Smooth muscle cell (in vitro differentiated cells): Measurements from ENCODE around the gene GAS6. TPM values are rescaled to one million over a fixed set of nuclear protein-coding genes. Genes with fewer than 3 reads are reported as not detected.

Experiments
- DNase-seq: peaks from one replicate; lab custom pipeline; 2025; ENCODE audit not compliant: unreplicated experiment; lab: John Stamatoyannopoulos, UW
- H2AFZ ChIP-seq: fragments of 200-600 bp; sonication (generic); 2 replicates; pipeline ENCODE4 v1.6.0; 2016; ENCODE audit warnings: antibody characterized with exemption, low read depth, mild to moderate bottlenecking
- H3F3A ChIP-seq: fragments of 200-600 bp; sonication (generic); 2 replicates; pipeline ENCODE4 v1.6.0; 2017; ENCODE audit warnings: antibody characterized with exemption, low read depth
- H3K27ac ChIP-seq: fragments of 200-600 bp; sonication (generic); 2 replicates; pipeline ENCODE4 v1.5.1; 2016; ENCODE audit warnings: low read depth, mild to moderate bottlenecking
- H3K27me3 ChIP-seq: fragments of 200-600 bp; sonication (generic); 2 replicates; pipeline ENCODE4 v1.6.1; 2016; ENCODE audit warnings: low read depth, mild to moderate bottlenecking
- H3K36me3 ChIP-seq: fragments of 200-600 bp; sonication (generic); 2 replicates; pipeline ENCODE4 v1.5.1; 2016; ENCODE audit warnings: low read depth
- H3K4me1 ChIP-seq: fragments of 200-600 bp; sonication (generic); 2 replicates; pipeline ENCODE4 v1.5.1; 2016; ENCODE audit warnings: low read depth
- H3K4me2 ChIP-seq: fragments of 200-600 bp; sonication (generic); 2 replicates; pipeline ENCODE4 v1.6.0; 2016; ENCODE audit warnings: mild to moderate bottlenecking
- H3K4me3 ChIP-seq: fragments of 200-600 bp; sonication (generic); 2 replicates; pipeline ENCODE4 v1.5.1; 2016; ENCODE audit warnings: mild to moderate bottlenecking
- H3K79me2 ChIP-seq: fragments of 200-600 bp; sonication (generic); 2 replicates; pipeline ENCODE4 v1.6.0; 2016; ENCODE audit warnings: low read depth, mild to moderate bottlenecking
- H3K9ac ChIP-seq: fragments of 200-600 bp; sonication (generic); 2 replicates; pipeline ENCODE4 v1.6.0; 2016; ENCODE audit warnings: low read depth
- H3K9me3 ChIP-seq: fragments of 200-600 bp; sonication (generic); replicated peaks from 2 replicates; pipeline ENCODE4 v1.5.1; 2016; ENCODE audit warnings: low read depth
- H4K20me1 ChIP-seq: fragments of 200-600 bp; sonication (generic); 2 replicates; pipeline ENCODE4 v1.6.0; 2016; ENCODE audit warnings: low read depth
- CTCF ChIP-seq: fragments of 200-600 bp; sonication (generic); IDR thresholded peaks from 2 replicates; pipeline ENCODE4 v1.5.1; 2017; ENCODE audit warnings: borderline replicate concordance, mild to moderate bottlenecking, antibody characterized with exemption; ENCODE audit not compliant: insufficient read depth, poor library complexity, severe bottlenecking
- WGBS: methylation state at CpG from one replicate; pipeline ENCODE4 v1.1.7; 2016; ENCODE audit warnings: low lambda C conversion rate; 5-methylcytosine and 5-hydroxymethylcytosine counted together
- polyA plus RNA-seq: library from polyadenylated mRNA; unstranded; fragments of >200 nt; fragmentation: Nextera tagmentation; extraction: Ambion mirVana; gene quantifications from 2 replicates; pipeline ENCODE4 v1.2.1, GENCODE V29; 2016
- total RNA-seq: library from RNA; depleted of rRNA; stranded (reverse); fragments of >200 nt; gene quantifications from 2 replicates; pipeline ENCODE4 v1.2.3, GENCODE V29; 2014

The GAS6 gene
- total and polyA plus RNA-seq, 2 experiments from 2014 or later = 21.7 to 45.2 TPM

GRCh38 chr13:113860051-113860664, 3.7 kb downstream of the GAS6 start:
- Histone ChIP-seq H3K27ac (no peak overlapping the region), H2AFZ (no peak overlapping the region), H3K36me3 (no peaks in the 10 kb centered on the region), H3F3A (peaks cover 3% of the 10 kb centered on the region), H3K4me1 (peaks cover 39% of the 10 kb centered on the region), H3K79me2 (no peaks in the 10 kb centered on the region), H3K27me3 (peaks cover 7% of the 10 kb centered on the region), H3K9me3 (no peaks in the 10 kb centered on the region), H4K20me1 (peaks cover 67% of the 10 kb centered on the region), H3K9ac (no peak overlapping the region), H3K4me3 (no peak overlapping the region), H3K4me2 (peak overlapping the region; percentile 26)
- no peak for TF ChIP-seq CTCF
- no peak for DNase-seq
- 58% methylated on average over 12 of the region's 12 CpGs for WGBS

GRCh38 chr13:113859311-113860050, 4.4 kb downstream of the GAS6 start:
- WGBS = 100% methylated on average over 4 of the region's 4 CpGs
- Histone ChIP-seq H3K4me2 (no peak overlapping the region), H3F3A (peaks cover 3% of the 10 kb centered on the region), H3K4me1 (peaks cover 39% of the 10 kb centered on the region), H3K9ac (no peak overlapping the region), H3K36me3 (no peaks in the 10 kb centered on the region), H4K20me1 (peaks cover 74% of the 10 kb centered on the region), H3K79me2 (no peaks in the 10 kb centered on the region), H3K27me3 (no peaks in the 10 kb centered on the region), H3K27ac (no peak overlapping the region), H2AFZ (no peak overlapping the region), H3K4me3 (no peak overlapping the region), H3K9me3 (no peaks in the 10 kb centered on the region)
- TF ChIP-seq CTCF = no peak
- DNase-seq = no peak

- no peak overlapping the region for H3K27ac ChIP-seq
- peaks cover 85% of the 10 kb centered on the region for H4K20me1 ChIP-seq
- H3K79me2 ChIP-seq = peaks cover 3% of the 10 kb centered on the region
- H3K36me3 ChIP-seq = no peaks in the 10 kb centered on the region
- H3K4me3 ChIP-seq = no peak overlapping the region
- no peak overlapping the region for H3K9ac ChIP-seq
- no peaks in the 10 kb centered on the region for H3K27me3 ChIP-seq
- no peaks in the 10 kb centered on the region for H3K9me3 ChIP-seq
- no peak overlapping the region for H3K4me2 ChIP-seq
- H3K4me1 ChIP-seq = peaks cover 39% of the 10 kb centered on the region
- H3F3A ChIP-seq = peaks cover 3% of the 10 kb centered on the region
- no peak for TF ChIP-seq CTCF
- no peak for DNase-seq
- 93% methylated on average over 20 of the region's 20 CpGs for WGBS
- H2AFZ ChIP-seq = no peak overlapping the region
Observed at GRCh38 chr13:113857531-113858195, 6.2 kb downstream of the GAS6 start.
